ENCODE results near the gene NAA15. TPM values are rescaled to one million over a fixed set of nuclear protein-coding genes. Genes with fewer than 3 reads are reported as not detected.

Gene NAA15
- total RNA-seq, 1 donor from 2014 or later = 35.1 TPM

- Mint-ChIP-seq H3K9me3 (ENCODE audit: unreplicated experiment) (peaks cover 18% of the 10 kb centered on the region), H3K4me3 (ENCODE audit: unreplicated experiment) (no peak overlapping the region), H3K27me3 (ENCODE audit: unreplicated experiment) (no peaks in the 10 kb centered on the region), H3K36me3 (ENCODE audit: unreplicated experiment) (peaks cover 44% of the 10 kb centered on the region), H3K4me1 (ENCODE audit: unreplicated experiment) (no peaks in the 10 kb centered on the region), H3K27ac (ENCODE audit: unreplicated experiment) (no peak overlapping the region)
- DNase-seq (ENCODE audit: extremely low spot score, unreplicated experiment) = no peak
- TF ChIP-seq CTCF (IDR thresholded peaks at IDR 0.05) = no peak
Measured at GRCh38 chr4:139419388-139419914, 118.1 kb downstream of the NAA15 start.

- Mint-ChIP-seq H3K27me3 (ENCODE audit: unreplicated experiment) (no peaks in the 10 kb centered on the region), H3K36me3 (ENCODE audit: unreplicated experiment) (peaks cover 32% of the 10 kb centered on the region), H3K4me1 (ENCODE audit: unreplicated experiment) (no peaks in the 10 kb centered on the region), H3K9me3 (ENCODE audit: unreplicated experiment) (peaks cover 15% of the 10 kb centered on the region), H3K4me3 (ENCODE audit: unreplicated experiment) (no peak overlapping the region), H3K27ac (ENCODE audit: unreplicated experiment) (no peak overlapping the region)
- DNase-seq (ENCODE audit: extremely low spot score, unreplicated experiment) = no peak
- no peak for TF ChIP-seq CTCF (IDR thresholded peaks at IDR 0.05)
Measured at GRCh38 chr4:139420652-139421051, 119.3 kb downstream of the NAA15 start.

DNA sequence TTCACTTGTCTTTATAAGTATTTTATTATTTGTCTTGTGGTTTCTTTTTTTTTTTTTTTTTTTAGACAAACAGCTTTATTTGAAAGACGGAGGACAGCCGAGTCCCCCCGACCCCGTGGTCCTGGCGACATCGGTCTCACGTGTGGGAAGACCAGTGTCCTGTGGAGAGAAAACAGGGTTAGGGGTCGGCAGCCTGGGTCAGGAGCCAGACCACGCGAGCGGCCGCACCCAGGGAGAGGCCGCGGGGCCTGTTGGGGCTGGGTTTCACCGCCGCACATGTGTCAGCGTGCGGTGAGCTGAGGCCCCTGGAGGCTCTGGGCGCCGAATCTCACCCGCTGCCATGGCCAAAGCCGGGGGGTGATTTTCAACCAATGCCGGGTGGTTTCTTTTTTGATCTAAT is 134.8 kb downstream of the NAA15 start:
- Mint-ChIP-seq H3K27me3 (ENCODE audit: unreplicated experiment) (no peaks in the 10 kb centered on the region), H3K36me3 (ENCODE audit: unreplicated experiment) (peaks cover 49% of the 10 kb centered on the region), H3K9me3 (ENCODE audit: unreplicated experiment) (peaks cover 33% of the 10 kb centered on the region), H3K27ac (ENCODE audit: unreplicated experiment) (peak overlapping the region; percentile 62), H3K4me3 (ENCODE audit: unreplicated experiment) (no peak overlapping the region), H3K4me1 (ENCODE audit: unreplicated experiment) (peaks cover 12% of the 10 kb centered on the region)
- DNase-seq (ENCODE audit: extremely low spot score, unreplicated experiment) = no peak
- TF ChIP-seq CTCF (IDR thresholded peaks at IDR 0.05) = no peak

DNA sequence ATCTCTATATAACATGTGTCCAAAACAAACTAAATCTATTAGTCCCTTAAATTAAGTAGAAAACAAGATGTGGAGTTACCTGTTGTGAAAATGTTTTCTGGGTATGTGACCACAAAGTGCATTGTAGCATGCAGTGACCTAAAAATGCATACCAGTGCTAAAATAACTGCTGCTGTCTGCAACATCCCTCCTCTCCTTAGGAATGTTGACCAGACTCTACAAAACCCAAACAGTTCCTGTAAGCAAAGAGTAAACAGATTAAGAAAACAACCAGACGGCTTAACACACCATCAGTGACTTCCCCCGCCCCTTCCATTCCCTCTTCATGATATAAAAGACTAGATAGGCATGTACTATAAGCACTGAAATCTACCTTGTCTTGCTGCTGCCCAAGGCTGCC is 136.8 kb downstream of the NAA15 start:
- no peak for TF ChIP-seq CTCF (IDR thresholded peaks at IDR 0.05)
- no peak for DNase-seq (ENCODE audit: extremely low spot score, unreplicated experiment)
- H3K27me3 Mint-ChIP-seq (ENCODE audit: unreplicated experiment) = no peaks in the 10 kb centered on the region
- peaks cover 43% of the 10 kb centered on the region for H3K36me3 Mint-ChIP-seq (ENCODE audit: unreplicated experiment)
- H3K4me3 Mint-ChIP-seq (ENCODE audit: unreplicated experiment) = no peak overlapping the region
- no peak overlapping the region for H3K27ac Mint-ChIP-seq (ENCODE audit: unreplicated experiment)
- peaks cover 12% of the 10 kb centered on the region for H3K4me1 Mint-ChIP-seq (ENCODE audit: unreplicated experiment)
- H3K9me3 Mint-ChIP-seq (ENCODE audit: unreplicated experiment) = peaks cover 37% of the 10 kb centered on the region

DNA sequence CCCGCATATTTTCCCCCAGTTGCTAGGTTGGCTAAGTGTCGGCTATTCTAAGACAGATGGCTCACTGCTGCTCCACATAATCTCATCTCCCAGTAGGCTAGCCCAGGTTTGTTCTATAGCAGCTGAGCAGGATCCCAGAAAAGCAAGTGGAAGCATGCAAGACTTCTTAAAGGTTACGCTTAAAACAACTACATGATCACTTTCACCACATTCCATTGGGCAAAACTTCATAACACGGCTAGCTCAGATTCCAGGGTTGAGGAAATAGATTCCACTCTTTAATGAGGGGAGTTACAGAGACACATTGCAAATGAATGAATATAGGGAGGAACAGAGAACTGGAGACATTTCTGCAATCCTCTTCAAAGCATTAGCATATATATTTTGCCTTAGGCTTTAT is 139.7 kb downstream of the NAA15 start:
- H3K9me3 Mint-ChIP-seq (ENCODE audit: unreplicated experiment) = peaks cover 30% of the 10 kb centered on the region
- no peak for DNase-seq (ENCODE audit: extremely low spot score, unreplicated experiment)
- no peaks in the 10 kb centered on the region for H3K27me3 Mint-ChIP-seq (ENCODE audit: unreplicated experiment)
- H3K27ac Mint-ChIP-seq (ENCODE audit: unreplicated experiment) = no peak overlapping the region
- peaks cover 5% of the 10 kb centered on the region for H3K4me1 Mint-ChIP-seq (ENCODE audit: unreplicated experiment)
- H3K36me3 Mint-ChIP-seq (ENCODE audit: unreplicated experiment) = peaks cover 44% of the 10 kb centered on the region
- H3K4me3 Mint-ChIP-seq (ENCODE audit: unreplicated experiment) = no peak overlapping the region
- no peak for TF ChIP-seq CTCF (IDR thresholded peaks at IDR 0.05)
